GM23248 (cell line): ENCODE data around the gene RARA.
"Not testable (repeated sequence)": the region's sequence is repeated elsewhere in the genome, so short reads cannot be mapped to it uniquely, and the experiment has no call there.

Experiments used
- EZH2 ChIP-seq: fragments of 200-600 bp; sonication (generic); IDR thresholded peaks from 2 replicates; pipeline ENCODE4 v1.6.1; 2018; ENCODE audit warnings: antibody characterized with exemption, mild to moderate bottlenecking; ENCODE audit not compliant: insufficient read depth, poor library complexity, severe bottlenecking
- EZH2phosphoT487 ChIP-seq: fragments of 200-600 bp; sonication (generic); IDR thresholded peaks from 2 replicates; pipeline ENCODE4 v1.6.1; 2018; ENCODE audit warnings: antibody characterized with exemption, moderate library complexity, mild to moderate bottlenecking, low read depth; ENCODE audit not compliant: insufficient read depth

- TF ChIP-seq EZH2phosphoT487, EZH2: not testable (repeated sequence)
Observed at GRCh38 chr17:40376541-40376940, 67.6 kb downstream of the RARA start.
